ENCODE data around the gene KCNJ9.

The KCNJ9 gene

DNA sequence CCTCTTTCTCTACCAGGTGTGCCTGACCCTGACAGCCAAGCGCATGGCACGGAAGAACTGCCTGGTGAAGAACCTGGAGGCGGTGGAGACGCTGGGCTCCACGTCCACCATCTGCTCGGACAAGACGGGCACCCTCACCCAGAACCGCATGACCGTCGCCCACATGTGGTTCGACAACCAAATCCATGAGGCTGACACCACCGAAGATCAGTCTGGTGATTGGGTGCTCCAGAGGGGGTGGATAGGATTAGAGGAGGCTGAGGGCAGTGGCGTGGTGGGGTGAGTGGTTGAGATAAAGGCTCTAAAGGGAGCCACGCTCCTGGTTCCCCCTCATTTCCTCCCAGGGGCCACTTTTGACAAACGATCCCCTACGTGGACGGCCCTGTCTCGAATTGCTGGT lies 47.3 kb downstream of the KCNJ9 start:
- DNase-seq: no peak

GRCh38 chr1:160129046-160129445 lies 47.7 kb downstream of the KCNJ9 start:
- DNase-seq: no peak

DNA sequence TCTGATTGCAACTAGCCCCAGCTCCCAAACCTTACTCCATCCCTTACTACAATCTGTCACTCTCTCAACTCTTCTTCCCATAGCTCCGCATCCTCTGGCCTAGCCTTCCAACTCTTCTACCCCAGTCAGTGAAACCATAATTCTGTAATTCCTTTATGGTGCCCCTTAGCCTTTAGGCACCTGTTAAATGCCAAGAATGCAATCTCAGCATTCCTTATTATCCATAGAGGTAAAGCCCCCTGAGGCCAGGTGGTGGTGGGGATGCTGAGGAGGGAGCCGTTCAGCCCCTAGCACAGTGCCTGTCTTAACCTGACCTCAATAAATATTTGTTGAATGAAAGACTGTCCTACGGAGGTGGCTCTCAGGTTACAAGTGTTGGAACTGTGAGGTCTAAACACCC lies 48.2 kb downstream of the KCNJ9 start:
- no peak for DNase-seq

DNA sequence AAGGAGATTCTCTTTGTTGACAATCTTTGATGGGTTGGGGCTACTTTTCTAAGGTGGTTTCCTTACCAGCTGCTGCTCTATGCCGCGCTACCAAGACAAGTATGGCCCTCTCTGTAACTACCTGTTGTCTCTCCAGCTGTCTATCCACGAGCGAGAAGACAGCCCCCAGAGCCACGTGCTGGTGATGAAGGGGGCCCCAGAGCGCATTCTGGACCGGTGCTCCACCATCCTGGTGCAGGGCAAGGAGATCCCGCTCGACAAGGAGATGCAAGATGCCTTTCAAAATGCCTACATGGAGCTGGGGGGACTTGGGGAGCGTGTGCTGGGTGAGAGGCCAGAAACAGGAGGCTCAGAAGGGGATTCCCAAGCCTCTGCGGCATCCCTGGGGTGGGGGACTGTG lies 48.6 kb downstream of the KCNJ9 start:
- no peak for DNase-seq

DNA sequence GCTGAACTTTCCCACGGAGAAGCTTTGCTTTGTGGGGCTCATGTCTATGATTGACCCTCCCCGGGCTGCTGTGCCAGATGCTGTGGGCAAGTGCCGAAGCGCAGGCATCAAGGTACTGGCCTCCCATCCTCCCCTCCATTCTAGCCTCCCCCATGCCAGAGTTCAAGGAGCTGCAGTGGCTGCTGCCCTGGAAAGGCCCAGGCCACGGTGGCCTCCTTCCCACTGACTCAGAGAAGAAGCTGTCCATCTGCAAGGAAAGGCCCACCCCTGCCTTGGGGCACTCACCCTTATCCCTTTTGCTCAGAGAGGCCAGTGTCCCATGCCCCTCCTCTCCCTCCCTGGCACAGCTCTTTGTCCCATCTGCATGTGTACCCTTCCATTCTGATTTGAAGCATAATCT lies 49.1 kb downstream of the KCNJ9 start:
- no peak for DNase-seq

- no peak for DNase-seq
Measured at GRCh38 chr1:160130939-160131338, 49.6 kb downstream of the KCNJ9 start.

GRCh38 chr1:160131803-160132565 lies 50.6 kb downstream of the KCNJ9 start:
- DNase-seq: no peak

DNA sequence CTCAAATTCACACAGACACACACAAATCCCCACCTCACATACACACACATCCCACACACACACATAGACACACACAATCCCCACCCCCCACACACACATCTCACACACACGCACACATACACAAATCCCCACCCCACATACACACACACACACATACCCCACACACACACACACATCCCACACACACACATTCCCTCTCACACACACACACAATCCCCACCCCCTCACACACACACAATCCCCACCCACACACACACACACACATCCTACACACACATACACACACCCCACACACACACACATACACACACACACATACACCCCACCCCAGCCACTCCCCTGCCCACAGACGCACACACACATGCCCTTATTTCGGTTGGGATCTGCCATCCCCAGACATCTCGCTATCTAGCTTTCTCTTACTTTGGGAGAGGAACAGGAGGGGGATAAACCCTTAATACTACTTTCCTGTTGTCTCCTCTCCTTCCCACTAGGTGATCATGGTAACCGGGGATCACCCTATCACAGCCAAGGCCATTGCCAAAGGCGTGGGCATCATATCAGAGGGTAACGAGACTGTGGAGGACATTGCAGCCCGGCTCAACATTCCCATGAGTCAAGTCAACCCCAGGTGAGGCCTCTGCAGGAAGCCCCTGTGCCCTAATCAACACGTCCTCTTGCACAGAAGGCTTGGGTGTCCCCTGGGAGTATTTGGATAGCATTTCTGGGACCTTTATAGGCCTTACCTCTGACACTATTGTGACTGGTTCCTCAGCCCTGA lies 52.8 kb downstream of the KCNJ9 start:
- DNase-seq: no peak

DNA sequence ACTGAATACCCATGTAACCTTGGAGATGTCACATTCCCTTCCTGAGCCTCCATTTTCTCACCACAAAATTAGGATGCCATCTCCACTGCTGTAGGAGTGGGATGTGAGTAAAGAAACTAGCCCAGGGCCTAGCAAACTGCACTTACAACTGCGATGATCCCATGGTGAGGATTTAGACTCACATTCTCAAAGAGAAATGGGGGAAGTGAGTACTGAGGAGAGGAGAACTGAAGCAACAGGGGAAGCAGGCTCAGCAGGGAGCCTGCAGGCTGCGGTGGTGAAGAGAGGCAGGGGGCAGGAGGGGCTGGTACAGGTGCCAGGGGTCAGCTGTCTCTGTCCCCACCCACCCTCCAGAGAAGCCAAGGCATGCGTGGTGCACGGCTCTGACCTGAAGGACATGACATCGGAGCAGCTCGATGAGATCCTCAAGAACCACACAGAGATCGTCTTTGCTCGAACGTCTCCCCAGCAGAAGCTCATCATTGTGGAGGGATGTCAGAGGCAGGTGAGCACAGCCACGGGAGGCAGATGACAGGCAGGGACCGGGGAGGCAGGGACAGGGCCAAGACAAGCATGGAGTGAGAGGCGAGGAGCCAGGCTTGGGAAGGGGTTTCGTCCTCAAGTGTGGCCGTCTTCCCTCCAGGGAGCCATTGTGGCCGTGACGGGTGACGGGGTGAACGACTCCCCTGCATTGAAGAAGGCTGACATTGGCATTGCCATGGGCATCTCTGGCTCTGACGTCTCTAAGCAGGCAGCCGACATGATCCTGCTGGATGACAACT lies 53.6 kb downstream of the KCNJ9 start:
- no peak for DNase-seq

- no peak for DNase-seq
Measured at GRCh38 chr1:160136121-160136925, 55.0 kb downstream of the KCNJ9 start.

GRCh38 chr1:160136926-160137200 lies 55.5 kb downstream of the KCNJ9 start:
- no peak for DNase-seq

GRCh38 chr1:160137216-160137862 lies 56.0 kb downstream of the KCNJ9 start:
- no peak for DNase-seq

GRCh38 chr1:160139840-160140239 lies 58.5 kb downstream of the KCNJ9 start:
- no peak for DNase-seq

All from eye (tissue), 1 donor.